MM.1S (cell line): Measurements from ENCODE around the gene NAT9.

Experiments
- DNase-seq: peaks from one replicate; pipeline ENCODE4 v3.0.0-alpha.2; 2015
- H2AFZ ChIP-seq: fragments of 300-600 bp; sonication (generic); 2 replicates; pipeline ENCODE4 v1.6.0; 2016; ENCODE audit warnings: antibody characterized with exemption, low read length
- H3F3A ChIP-seq: fragments of 300-600 bp; sonication (generic); 2 replicates; pipeline ENCODE4 v1.6.1; 2016; ENCODE audit warnings: mild to moderate bottlenecking, antibody characterized with exemption, low read length, moderate library complexity, mixed read lengths; ENCODE audit not compliant: insufficient read depth
- H3K27ac ChIP-seq: fragments of 300-600 bp; sonication (generic); 2 replicates; pipeline ENCODE4 v1.5.1; 2016; ENCODE audit warnings: mild to moderate bottlenecking, low read length
- H3K27me3 ChIP-seq: fragments of 300-600 bp; sonication (generic); replicated peaks from 2 replicates; pipeline ENCODE4 v1.6.0; 2016; ENCODE audit warnings: low read length; ENCODE audit not compliant: insufficient read depth
- H3K36me3 ChIP-seq: fragments of 300-600 bp; sonication (generic); replicated peaks from 2 replicates; pipeline ENCODE4 v1.6.1; 2016; ENCODE audit warnings: mild to moderate bottlenecking, low read length, mixed read lengths; ENCODE audit not compliant: insufficient read depth
- H3K4me1 ChIP-seq: fragments of 300-600 bp; sonication (generic); 2 replicates; pipeline ENCODE4 v1.6.1; 2016; ENCODE audit warnings: low read length, mixed read lengths
- H3K4me2 ChIP-seq: fragments of 300-600 bp; sonication (generic); 2 replicates; pipeline ENCODE4 v1.6.0; 2016; ENCODE audit warnings: low read depth, low read length
- H3K4me3 ChIP-seq: fragments of 300-600 bp; sonication (generic); 2 replicates; pipeline ENCODE4 v1.5.1; 2016; ENCODE audit warnings: low read length, mixed read lengths
- H3K79me2 ChIP-seq: fragments of 300-600 bp; sonication (generic); 2 replicates; pipeline ENCODE4 v1.6.1; 2016; ENCODE audit warnings: mixed run types, low read length, mixed read lengths
- H3K9ac ChIP-seq: fragments of 300-600 bp; sonication (generic); 2 replicates; pipeline ENCODE4 v1.6.1; 2016; ENCODE audit warnings: low read length, mixed read lengths
- H3K9me2 ChIP-seq: fragments of 300-600 bp; sonication (generic); replicated peaks from 2 replicates; pipeline ENCODE4 v1.6.1; 2016; ENCODE audit warnings: mild to moderate bottlenecking, low read length, mixed read lengths; ENCODE audit not compliant: insufficient read depth
- H3K9me3 ChIP-seq: fragments of 300-600 bp; sonication (generic); replicated peaks from 2 replicates; pipeline ENCODE4 v1.6.1; 2016; ENCODE audit warnings: mild to moderate bottlenecking, low read length, mixed read lengths; ENCODE audit not compliant: insufficient read depth
- H4K20me1 ChIP-seq: fragments of 300-600 bp; sonication (generic); 2 replicates; pipeline ENCODE4 v1.6.1; 2016; ENCODE audit warnings: mild to moderate bottlenecking, low read length, moderate library complexity, mixed read lengths; ENCODE audit not compliant: insufficient read depth
- EZH2 ChIP-seq: fragments of 300-600 bp; sonication (generic); optimal IDR thresholded peaks from 2 replicates; pipeline ENCODE3; 2017; ENCODE audit warnings: low read depth, mild to moderate bottlenecking, antibody characterized with exemption, low read length, mixed read lengths
- EZH2phosphoT487 ChIP-seq: fragments of 300-600 bp; sonication (generic); IDR thresholded peaks from 2 replicates; pipeline ENCODE4 v1.6.1; 2018; ENCODE audit warnings: antibody characterized with exemption, low read length
- TF ChIP-seq, protein P1 (sequence below): fragments of 300-600 bp; sonication (generic); IDR thresholded peaks from 2 replicates; pipeline ENCODE4 v1.5.1; 2016; ENCODE audit warnings: antibody characterized with exemption, low read length, mixed read lengths

Gene NAT9

DNA sequence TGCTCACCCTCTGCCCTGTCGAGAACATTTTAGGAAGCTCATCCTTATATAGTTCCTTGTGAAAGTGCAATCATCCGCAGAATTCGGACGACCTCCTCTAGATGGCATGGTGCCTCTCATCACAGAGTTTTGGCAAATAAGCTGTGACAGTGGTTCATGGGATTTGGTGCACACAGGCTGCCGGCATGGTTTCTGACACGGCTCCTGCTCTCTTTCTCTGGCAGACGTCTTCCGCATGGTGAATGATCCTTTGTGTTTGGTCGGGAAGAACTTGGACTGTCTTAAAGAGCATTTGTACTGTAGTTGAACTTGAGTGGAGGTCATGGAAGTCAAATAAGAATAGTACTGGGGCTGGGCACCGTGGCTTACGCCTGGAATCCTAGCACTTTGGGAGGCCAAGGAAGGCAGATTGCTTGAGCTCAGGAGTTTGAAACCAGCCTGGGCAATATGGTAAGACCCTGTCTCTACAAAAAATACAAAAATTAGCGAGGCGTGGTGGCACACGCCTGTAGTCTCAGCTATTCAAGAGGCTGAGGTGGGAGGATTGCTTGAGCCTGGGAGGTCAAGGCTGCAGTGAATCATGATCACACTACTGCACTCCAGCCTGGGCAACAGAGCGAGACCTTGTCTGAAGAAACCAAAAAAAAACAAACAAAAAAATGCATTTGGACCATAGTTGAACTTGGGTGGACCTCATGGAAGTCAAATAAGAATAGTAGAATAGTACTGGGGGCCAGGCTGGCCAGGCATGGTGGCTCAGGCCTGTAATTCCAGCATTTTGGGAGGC lies 34.7 kb upstream of the NAT9 start:
- H3K4me3 ChIP-seq: no peak overlapping the region
- no peak overlapping the region for H2AFZ ChIP-seq
- no peak for DNase-seq
- H3K36me3 ChIP-seq: no peaks in the 10 kb centered on the region
- no peaks in the 10 kb centered on the region for H3K79me2 ChIP-seq
- H4K20me1 ChIP-seq: no peaks in the 10 kb centered on the region
- no peaks in the 10 kb centered on the region for H3K27me3 ChIP-seq
- H3K4me1 ChIP-seq: no peaks in the 10 kb centered on the region
- no peak overlapping the region for H3K9ac ChIP-seq
- H3K9me3 ChIP-seq: no peaks in the 10 kb centered on the region
- no peaks in the 10 kb centered on the region for H3K9me2 ChIP-seq
- no peaks in the 10 kb centered on the region for H3F3A ChIP-seq
- no peak overlapping the region for H3K27ac ChIP-seq
- H3K4me2 ChIP-seq: no peak overlapping the region
- no peak for TF ChIP-seq EZH2
- no peak for TF ChIP-seq EZH2phosphoT487
- TF ChIP-seq, protein P1, sequence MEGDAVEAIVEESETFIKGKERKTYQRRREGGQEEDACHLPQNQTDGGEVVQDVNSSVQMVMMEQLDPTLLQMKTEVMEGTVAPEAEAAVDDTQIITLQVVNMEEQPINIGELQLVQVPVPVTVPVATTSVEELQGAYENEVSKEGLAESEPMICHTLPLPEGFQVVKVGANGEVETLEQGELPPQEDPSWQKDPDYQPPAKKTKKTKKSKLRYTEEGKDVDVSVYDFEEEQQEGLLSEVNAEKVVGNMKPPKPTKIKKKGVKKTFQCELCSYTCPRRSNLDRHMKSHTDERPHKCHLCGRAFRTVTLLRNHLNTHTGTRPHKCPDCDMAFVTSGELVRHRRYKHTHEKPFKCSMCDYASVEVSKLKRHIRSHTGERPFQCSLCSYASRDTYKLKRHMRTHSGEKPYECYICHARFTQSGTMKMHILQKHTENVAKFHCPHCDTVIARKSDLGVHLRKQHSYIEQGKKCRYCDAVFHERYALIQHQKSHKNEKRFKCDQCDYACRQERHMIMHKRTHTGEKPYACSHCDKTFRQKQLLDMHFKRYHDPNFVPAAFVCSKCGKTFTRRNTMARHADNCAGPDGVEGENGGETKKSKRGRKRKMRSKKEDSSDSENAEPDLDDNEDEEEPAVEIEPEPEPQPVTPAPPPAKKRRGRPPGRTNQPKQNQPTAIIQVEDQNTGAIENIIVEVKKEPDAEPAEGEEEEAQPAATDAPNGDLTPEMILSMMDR: no peak

DNA sequence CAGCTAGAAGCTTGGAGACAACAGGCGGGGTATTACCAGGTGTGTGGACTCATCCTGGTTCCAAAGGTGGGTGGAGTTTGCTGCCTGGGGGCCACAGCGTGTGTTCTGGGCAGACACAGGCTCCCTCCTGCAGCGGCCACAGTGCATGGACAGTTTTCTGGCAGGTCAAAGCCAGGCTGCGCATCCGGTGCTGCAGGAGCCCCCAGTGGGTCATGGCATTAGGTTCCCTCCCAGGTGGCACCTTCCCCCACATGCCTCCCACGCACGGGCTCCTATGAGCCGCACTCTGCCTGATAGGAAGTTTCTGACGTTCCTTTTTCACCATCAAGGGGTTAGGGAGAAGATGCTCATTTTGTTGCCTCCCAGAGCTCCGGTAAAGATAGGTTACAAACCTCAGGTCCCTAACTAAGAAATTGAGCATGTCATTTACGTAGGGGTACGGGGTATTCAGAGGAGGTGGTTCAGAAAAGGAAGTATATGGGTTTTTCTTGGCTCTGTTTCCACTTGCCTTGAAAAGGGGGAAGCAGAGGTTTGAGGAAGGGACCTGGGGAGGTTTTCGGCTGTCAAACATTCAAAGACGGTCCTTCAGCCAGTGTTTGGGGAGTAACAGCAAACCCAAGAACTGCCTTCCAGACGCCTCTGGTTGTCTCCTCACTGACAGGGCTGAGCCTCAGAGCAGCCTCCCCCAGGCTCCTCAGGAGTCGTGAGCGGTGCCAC lies 32.7 kb upstream of the NAT9 start:
- H4K20me1 ChIP-seq: no peaks in the 10 kb centered on the region
- H3K36me3 ChIP-seq: no peaks in the 10 kb centered on the region
- no peak overlapping the region for H3K4me2 ChIP-seq
- no peaks in the 10 kb centered on the region for H3F3A ChIP-seq
- TF ChIP-seq EZH2: no peak
- TF ChIP-seq, protein P1: no peak
- no peak for TF ChIP-seq EZH2phosphoT487
- H3K27ac ChIP-seq: no peak overlapping the region
- no peaks in the 10 kb centered on the region for H3K27me3 ChIP-seq
- no peak overlapping the region for H2AFZ ChIP-seq
- no peaks in the 10 kb centered on the region for H3K9me2 ChIP-seq
- H3K79me2 ChIP-seq: no peaks in the 10 kb centered on the region
- no peaks in the 10 kb centered on the region for H3K4me1 ChIP-seq
- H3K9ac ChIP-seq: no peak overlapping the region
- H3K4me3 ChIP-seq: no peak overlapping the region
- DNase-seq: no peak
- H3K9me3 ChIP-seq: no peaks in the 10 kb centered on the region

DNA sequence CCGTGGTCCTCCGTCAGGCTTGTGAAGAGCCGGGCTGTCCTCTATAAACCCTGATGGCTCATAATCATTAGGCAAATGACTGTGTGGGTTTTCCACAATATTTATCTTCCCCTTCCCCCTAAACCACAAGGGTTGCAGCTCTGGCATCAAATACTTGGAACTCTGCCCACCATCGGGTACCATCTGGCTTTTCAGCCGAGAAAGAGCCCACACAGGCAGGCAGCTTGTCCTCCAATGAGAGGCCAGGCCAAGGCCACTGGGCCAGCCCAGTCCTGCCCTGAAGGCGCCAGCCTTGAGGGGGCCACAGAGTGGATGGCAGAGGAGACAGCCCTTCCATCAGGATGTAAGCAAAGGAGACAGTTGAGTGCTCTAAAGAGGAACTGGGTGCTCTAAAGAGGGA lies 31.8 kb upstream of the NAT9 start:
- no peak for DNase-seq
- H3K27ac ChIP-seq: no peak overlapping the region
- no peak overlapping the region for H2AFZ ChIP-seq
- TF ChIP-seq, protein P1: no peak
- TF ChIP-seq EZH2phosphoT487: no peak
- no peak for TF ChIP-seq EZH2
- H3K79me2 ChIP-seq: no peaks in the 10 kb centered on the region
- no peak overlapping the region for H3K4me2 ChIP-seq
- H3K9me2 ChIP-seq: no peaks in the 10 kb centered on the region
- H3K36me3 ChIP-seq: no peaks in the 10 kb centered on the region
- no peak overlapping the region for H3K4me3 ChIP-seq
- H3K4me1 ChIP-seq: no peaks in the 10 kb centered on the region
- H4K20me1 ChIP-seq: no peaks in the 10 kb centered on the region
- H3F3A ChIP-seq: no peaks in the 10 kb centered on the region
- no peaks in the 10 kb centered on the region for H3K9me3 ChIP-seq
- no peak overlapping the region for H3K9ac ChIP-seq
- H3K27me3 ChIP-seq: no peaks in the 10 kb centered on the region
